Small intestine (tissue), 7 donors: ENCODE measurements around the gene CCNT1. TPM values are rescaled to one million over a fixed set of nuclear protein-coding genes. Genes with fewer than 3 reads are reported as not detected.
"Not testable (repeated sequence)": the region's sequence is repeated elsewhere in the genome, so short reads cannot be mapped to it uniquely, and the experiment has no call there.

Experiments used
- DNase-seq, 2 donors: peaks; one replicate each; pipeline versions ENCODE4 v3.0.0 to v3.0.0-alpha.2; 2013
- FAIRE-seq: peaks from 2 replicates; lab custom pipeline; 2012; peaks lifted over from hg19 to GRCh38; lab: Jason Lieb, UNC
- H3K27ac ChIP-seq, 3 donors: one replicate each; pipeline ENCODE4 v1.5.1; 2013; ENCODE audit warnings: low read length in 2 of 3, mild to moderate bottlenecking in 2 of 3, control low read depth in 1 of 3, inconsistent platforms in 1 of 3, low read depth in 1 of 3, moderate library complexity in 1 of 3
- H3K27me3 ChIP-seq, 3 donors: one replicate each; pipeline ENCODE4 v1.6.1; 2013; ENCODE audit warnings: low read length in 3 of 3, inconsistent platforms in 1 of 3; ENCODE audit not compliant: control insufficient read depth in 3 of 3, insufficient read depth in 3 of 3
- H3K36me3 ChIP-seq, 3 donors: one replicate each; pipeline ENCODE4 v1.6.1; 2013; ENCODE audit warnings: low read length in 3 of 3, inconsistent platforms in 1 of 3, low read depth in 1 of 3, mild to moderate bottlenecking in 1 of 3, moderate library complexity in 1 of 3; ENCODE audit not compliant: control insufficient read depth in 3 of 3, insufficient read depth in 2 of 3
- H3K4me1 ChIP-seq, 3 donors: one replicate each; pipeline ENCODE4 v1.6.1; 2013; ENCODE audit warnings: low read length in 2 of 3, inconsistent platforms in 1 of 3, low read depth in 1 of 3, mild to moderate bottlenecking in 1 of 3, moderate library complexity in 1 of 3; ENCODE audit not compliant: control insufficient read depth in 3 of 3, insufficient read depth in 2 of 3
- H3K4me3 ChIP-seq, 3 donors: one replicate each; pipeline ENCODE4 v1.5.1; 2013; ENCODE audit warnings: low read length in 3 of 3, control low read depth in 1 of 3, inconsistent platforms in 1 of 3, low read depth in 1 of 3, mild to moderate bottlenecking in 1 of 3, moderate library complexity in 1 of 3
- H3K9me3 ChIP-seq, 2 donors: one replicate each; pipeline ENCODE4 v1.6.1; 2013; ENCODE audit warnings: low read depth in 1 of 2, low read length in 1 of 2; ENCODE audit not compliant: control insufficient read depth in 2 of 2, insufficient read depth in 1 of 2
- WGBS, 3 donors: extraction: QIAGEN DNeasy Blood & Tissue Kit; methylation state at CpG; one replicate each; pipeline ENCODE4 v1.1.7; 2013; 5-methylcytosine and 5-hydroxymethylcytosine counted together
- polyA plus RNA-seq, 4 donors: library from polyadenylated mRNA; stranded (reverse) in 3 of 4; unstranded in 1 of 4; fragments of 200-250 nt in 3 of 4; fragments of 120-200 nt in 1 of 4; gene quantifications; one replicate each; pipeline versions ENCODE4 v1.2.1 to v1.2.3, GENCODE V29; 2013
- donor health status: healthy with polysubstance abuse.
- donor health status: control.
- donor health status: control.
- donor health status: Bipolar disorder and iron deficiency.
- donor health status: healthy.

Gene CCNT1
- polyA plus RNA-seq, 4 donors = 3.0 to 22.0 (median 5.1) TPM

- not testable (repeated sequence) for H3K9me3 ChIP-seq, DNase-seq, H3K27me3 ChIP-seq, FAIRE-seq
- Histone ChIP-seq H3K4me1 (peaks cover 2 to 19% (median 12%) of the 10 kb centered on the region in 3 donors), H3K4me3 (peak overlapping the region; percentile 44 to 93 (median 60)), H3K27ac (peak overlapping the region in 2 of 3 donors; percentile 29 to 68), H3K36me3 (peaks cover 0 to 12% (median 6%) of the 10 kb centered on the region in 3 donors)
- WGBS, 3 donors = 7 to 16% (median 11%) methylated on average over 19 of the region's 19 CpGs
These were observed 34.0 kb downstream of the CCNT1 start for GRCh38 chr12:48682533-48682905.

DNA sequence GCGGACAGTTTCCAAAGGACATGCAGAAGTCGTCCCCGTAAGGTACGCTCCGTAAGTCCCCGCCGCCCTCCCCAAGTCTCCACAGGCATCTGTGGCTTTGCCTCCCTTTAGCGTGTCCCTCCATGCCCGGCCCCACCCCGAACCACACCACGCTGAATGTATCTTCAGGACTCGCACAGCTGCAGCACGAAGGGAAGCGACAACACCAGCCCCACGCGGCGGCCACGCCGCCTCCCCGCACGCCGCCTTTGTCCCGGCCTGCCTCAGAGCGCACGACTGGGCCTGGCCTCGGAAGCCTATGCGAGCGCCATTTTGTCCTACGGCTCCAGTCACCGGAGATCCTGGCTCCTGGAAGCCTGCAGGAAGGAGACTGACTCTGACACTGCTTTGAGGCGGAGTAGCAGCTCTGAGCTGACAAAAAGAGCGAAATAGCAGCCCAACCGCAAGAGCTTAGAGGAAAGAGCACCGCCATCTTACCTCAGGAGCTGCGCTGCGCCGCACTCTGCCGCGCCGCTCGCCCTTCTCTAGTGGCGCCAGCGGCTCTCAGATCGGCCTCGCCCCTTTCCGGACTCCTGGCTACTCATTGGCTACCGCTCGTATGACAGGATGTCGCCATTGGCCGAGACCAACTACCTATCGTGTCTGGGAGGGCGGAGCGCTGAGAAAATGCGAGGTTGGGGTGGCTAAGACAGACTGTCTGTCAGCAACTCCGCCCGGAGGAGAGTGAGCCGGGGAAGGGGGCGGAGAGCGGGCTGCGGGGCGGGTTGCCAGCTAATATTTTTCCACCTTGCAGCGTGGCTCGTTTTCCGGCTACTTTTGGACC is 34.6 kb downstream of the CCNT1 start, which contains the start of gene KANSL2:
Gene KANSL2, minus strand, starts transcription at position 529 of the 823 bp plus-strand sequence. CDS start 606 bp downstream, outside the sequence.
- FAIRE-seq = no peak
- Histone ChIP-seq H3K9me3 (no peaks in the 10 kb centered on the region), H3K4me3 (peak within 1 kb of the TSS; percentile 83 to 93 (median 87)), H3K27me3 (no peaks in the 10 kb centered on the region), H3K4me1 (peaks cover 2 to 19% (median 12%) of the 10 kb centered on the region in 3 donors), H3K36me3 (peaks cover 0 to 16% (median 6%) of the 10 kb centered on the region in 3 donors), H3K27ac (peak within 1 kb of the TSS; percentile 77 to 98 (median 94))
- WGBS, 3 donors = 0 to 1% (median 0%) methylated on average over 64 of the region's 64 CpGs
- DNase-seq = peak; percentile 98 to 100

DNA sequence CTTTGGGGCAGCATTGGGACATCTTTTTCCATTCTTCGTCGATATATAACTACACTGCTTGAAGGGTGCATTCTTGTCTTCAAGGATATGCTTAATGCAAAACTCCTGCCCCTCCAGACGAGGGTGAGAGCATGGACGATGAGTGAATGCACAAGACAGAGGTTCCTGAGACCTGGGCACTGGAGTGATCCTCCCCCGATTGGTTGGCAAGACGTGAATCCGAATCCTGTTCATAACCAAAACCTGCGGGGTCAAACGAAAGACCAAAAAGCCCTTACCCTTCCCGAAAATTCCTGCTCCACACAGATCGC is 35.2 kb downstream of the CCNT1 start:
- H3K9me3 ChIP-seq = no peaks in the 10 kb centered on the region
- H3K4me1 ChIP-seq = peaks cover 2 to 19% (median 12%) of the 10 kb centered on the region in 3 donors
- DNase-seq (no peak), FAIRE-seq (no peak)
- no peaks in the 10 kb centered on the region for H3K27me3 ChIP-seq
- H3K27ac ChIP-seq = peak overlapping the region; percentile 77 to 98 (median 94)
- WGBS, 3 donors = 0 to 1% (median 1%) methylated on average over 11 of the region's 11 CpGs
- H3K36me3 ChIP-seq = peaks cover 0 to 17% (median 6%) of the 10 kb centered on the region in 3 donors
- H3K4me3 ChIP-seq = peak overlapping the region; percentile 83 to 93 (median 87)

GRCh38 chr12:48680861-48681260 is 35.6 kb downstream of the CCNT1 start:
- no peaks in the 10 kb centered on the region for H3K27me3 ChIP-seq
- no peak overlapping the region for H3K27ac ChIP-seq
- peaks cover 2 to 19% (median 12%) of the 10 kb centered on the region in 3 donors for H3K4me1 ChIP-seq
- no peak for FAIRE-seq
- no peak for DNase-seq
- H3K36me3 ChIP-seq = peaks cover 2 to 22% (median 6%) of the 10 kb centered on the region in 3 donors
- 70 to 82% (median 74%) methylated on average over 13 of the region's 13 CpGs for WGBS, 3 donors
- peak overlapping the region in 2 of 3 donors; percentile 83 to 93 for H3K4me3 ChIP-seq
- no peaks in the 10 kb centered on the region for H3K9me3 ChIP-seq

DNA sequence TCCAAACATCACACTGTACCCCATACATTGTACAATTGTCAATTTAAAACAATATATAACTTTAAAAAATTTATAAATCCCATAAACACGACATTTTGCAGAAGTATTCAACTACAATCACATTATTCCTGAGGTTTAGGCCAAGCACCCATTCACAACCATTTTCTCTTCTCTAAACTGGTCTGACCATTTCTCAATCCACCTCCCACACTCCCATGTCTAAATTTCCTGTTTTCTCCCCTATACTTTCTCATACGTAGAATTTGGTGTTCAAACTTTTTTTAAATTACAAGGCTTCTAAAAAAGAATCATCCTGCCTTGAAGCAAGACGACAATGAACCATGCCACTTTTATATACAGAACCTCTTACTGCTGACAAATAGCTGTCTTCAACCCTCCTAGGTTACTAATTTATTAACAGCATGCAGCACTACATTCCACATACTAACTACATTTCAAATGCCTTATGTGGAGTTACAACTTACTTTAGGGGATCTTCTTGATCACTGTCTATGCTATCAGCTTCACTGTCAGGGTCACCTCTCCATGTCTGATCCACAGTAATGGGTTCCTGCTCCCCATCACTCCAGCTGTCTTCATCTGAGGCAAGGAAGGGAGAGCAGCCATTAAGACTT is 37.8 kb downstream of the CCNT1 start:
- Histone ChIP-seq H3K9me3 (no peaks in the 10 kb centered on the region), H3K27ac (no peak overlapping the region), H3K36me3 (peaks cover 2 to 35% (median 6%) of the 10 kb centered on the region in 3 donors), H3K27me3 (no peaks in the 10 kb centered on the region), H3K4me1 (peaks cover 2 to 19% (median 12%) of the 10 kb centered on the region in 3 donors), H3K4me3 (no peak overlapping the region)
- FAIRE-seq (no peak), DNase-seq (no peak)
- WGBS, 3 donors = 53 to 62% (median 58%) methylated on average over 3 of the region's 3 CpGs

DNA sequence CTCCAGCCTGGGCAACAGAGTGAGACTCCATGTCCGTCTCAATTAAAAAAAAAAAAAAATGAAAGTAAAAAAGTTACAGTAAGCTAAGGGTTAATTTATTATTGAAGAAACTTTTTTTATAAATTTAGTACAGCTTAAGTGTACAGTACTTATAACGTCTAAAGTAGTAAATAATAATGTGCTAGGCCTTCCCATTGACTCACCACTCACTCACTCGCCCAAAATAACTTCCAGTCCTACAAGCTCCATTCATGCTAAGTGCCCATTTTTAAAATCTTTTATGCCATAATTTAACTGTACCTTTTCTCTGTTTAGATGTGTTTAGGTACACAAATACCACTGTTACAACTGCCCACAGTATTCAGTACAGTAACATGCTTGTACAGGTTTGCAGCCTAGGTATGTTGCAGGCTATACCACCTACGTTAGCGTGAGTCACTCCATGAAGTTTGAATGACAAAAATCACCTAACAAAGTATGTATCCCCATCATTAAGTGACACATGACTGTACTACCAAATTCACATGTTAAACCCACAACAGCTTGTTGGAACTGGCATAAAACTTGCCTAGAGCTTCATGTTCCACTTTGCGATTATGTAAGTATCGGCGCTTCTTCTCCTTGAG is 45.2 kb downstream of the CCNT1 start:
- Histone ChIP-seq H3K9me3 (no peaks in the 10 kb centered on the region), H3K4me1 (no peaks in the 10 kb centered on the region), H3K4me3 (no peak overlapping the region), H3K36me3 (peaks cover 8 to 58% (median 23%) of the 10 kb centered on the region in 3 donors), H3K27me3 (no peaks in the 10 kb centered on the region), H3K27ac (no peak overlapping the region)
- FAIRE-seq (no peak), DNase-seq (no peak)
- 85 to 89% (median 87%) methylated on average over 8 of the region's 8 CpGs for WGBS, 3 donors

DNA sequence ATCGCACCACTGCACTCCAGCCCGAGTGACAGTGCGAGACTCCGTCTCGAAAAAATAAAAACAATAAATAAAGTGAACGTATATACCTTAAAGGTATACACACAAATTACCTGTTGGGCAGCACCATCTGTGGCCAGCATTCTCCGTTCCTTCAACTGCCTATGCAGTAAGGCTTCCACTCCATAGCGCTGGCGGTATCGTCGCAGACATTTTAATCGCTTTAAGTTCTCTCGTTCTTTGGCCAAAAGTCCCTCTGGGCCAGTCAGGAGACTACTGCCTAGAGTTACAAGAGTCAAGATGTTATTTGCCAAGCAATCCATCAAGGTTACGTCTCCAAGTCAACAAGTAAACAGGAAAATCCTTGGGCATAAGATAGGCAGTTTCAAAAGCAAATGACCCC is 47.5 kb downstream of the CCNT1 start:
- no peak for FAIRE-seq

GRCh38 chr12:48659863-48660262 is 56.6 kb downstream of the CCNT1 start:
- WGBS, 3 donors = 95 to 97% (median 96%) methylated on average over 4 of the region's 4 CpGs
- FAIRE-seq = no peak
- no peaks in the 10 kb centered on the region for H3K4me1 ChIP-seq

More for the DNA sequence above, 47.5 kb downstream of the CCNT1 start:
- Histone ChIP-seq H3K4me3 (no peak overlapping the region), H3K4me1 (no peaks in the 10 kb centered on the region), H3K9me3 (no peaks in the 10 kb centered on the region), H3K27me3 (no peaks in the 10 kb centered on the region), H3K27ac (no peak overlapping the region), H3K36me3 (peaks cover 12 to 59% (median 23%) of the 10 kb centered on the region in 3 donors)
- 93 to 94% (median 93%) methylated on average over 14 of the region's 14 CpGs for WGBS, 3 donors
- DNase-seq = no peak

More at GRCh38 chr12:48659863-48660262, 56.6 kb downstream of the CCNT1 start:
- Histone ChIP-seq H3K36me3 (peaks cover 11 to 48% (median 23%) of the 10 kb centered on the region in 3 donors), H3K27ac (no peak overlapping the region), H3K27me3 (no peaks in the 10 kb centered on the region), H3K9me3 (no peaks in the 10 kb centered on the region), H3K4me3 (no peak overlapping the region)
- DNase-seq = no peak
